Skeletal muscle tissue (tissue), 4 donors: Measurements from ENCODE around the gene CEBPA. TPM values are rescaled to one million over a fixed set of nuclear protein-coding genes. Genes with fewer than 3 reads are reported as not detected.

ENCODE experiments used
- H3K27ac ChIP-seq: one replicate; pipeline ENCODE4 v1.7.0; 2013; ENCODE audit warnings: mild to moderate bottlenecking, low read depth, low read length, inconsistent platforms
- H3K27me3 ChIP-seq, 3 donors: one replicate each; pipeline ENCODE4 v1.7.0; 2013; ENCODE audit warnings: low read length in 3 of 3; ENCODE audit not compliant: control insufficient read depth in 3 of 3, insufficient read depth in 3 of 3
- H3K36me3 ChIP-seq, 3 donors: one replicate each; pipeline ENCODE4 v1.7.0; 2013; ENCODE audit warnings: low read length in 3 of 3; ENCODE audit not compliant: control insufficient read depth in 3 of 3, insufficient read depth in 3 of 3
- H3K4me1 ChIP-seq, 3 donors: one replicate each; pipeline ENCODE4 v1.7.0; 2013; ENCODE audit warnings: low read length in 3 of 3, mild to moderate bottlenecking in 3 of 3; ENCODE audit not compliant: control insufficient read depth in 3 of 3, insufficient read depth in 3 of 3
- H3K4me3 ChIP-seq, 3 donors: one replicate each; pipeline ENCODE4 v1.7.0; 2013; ENCODE audit warnings: low read length in 3 of 3
- H3K9ac ChIP-seq, 3 donors: one replicate each; pipeline ENCODE4 v1.7.0; 2013; ENCODE audit warnings: low read length in 3 of 3, mild to moderate bottlenecking in 3 of 3, moderate library complexity in 2 of 3, low read depth in 1 of 3
- H3K9me3 ChIP-seq, 3 donors: one replicate each; pipeline ENCODE4 v1.7.0; 2013; ENCODE audit warnings: low read length in 3 of 3; ENCODE audit not compliant: control insufficient read depth in 3 of 3
- total RNA-seq: library from RNA; depleted of rRNA; stranded (reverse); fragments of >200 nt; gene quantifications from one replicate; pipeline ENCODE4 v1.2.3, GENCODE V29; 2014
- donor health status: Osteomylitis.

CEBPA gene
- total RNA-seq, 1 donor from 2014 or later, result 17.2 TPM

GRCh38 chr19:33311326-33311682 lies 9.0 kb upstream of the CEBPA start:
- no peaks in the 10 kb centered on the region for H3K27me3 ChIP-seq
- H3K9ac ChIP-seq, result peak overlapping the region in 1 of 3 donors; percentile 51
- peaks cover 11 to 20% (median 12%) of the 10 kb centered on the region in 3 donors for H3K4me1 ChIP-seq
- no peaks in the 10 kb centered on the region for H3K9me3 ChIP-seq
- no peaks in the 10 kb centered on the region for H3K36me3 ChIP-seq
- no peak overlapping the region for H3K27ac ChIP-seq
- no peak overlapping the region for H3K4me3 ChIP-seq

GRCh38 chr19:33310606-33311325 lies 8.4 kb upstream of the CEBPA start:
- Histone ChIP-seq H3K4me1 (peaks cover 11 to 24% (median 15%) of the 10 kb centered on the region in 3 donors), H3K27ac (no peak overlapping the region), H3K36me3 (no peaks in the 10 kb centered on the region), H3K9me3 (no peaks in the 10 kb centered on the region), H3K27me3 (no peaks in the 10 kb centered on the region), H3K4me3 (peak overlapping the region; percentile 12 to 58 (median 51)), H3K9ac (peak overlapping the region in 2 of 3 donors; percentile 43 to 51)

- Histone ChIP-seq H3K9me3 (no peaks in the 10 kb centered on the region), H3K4me1 (peaks cover 11 to 30% (median 15%) of the 10 kb centered on the region in 3 donors), H3K4me3 (no peak overlapping the region), H3K9ac (no peak overlapping the region), H3K27ac (no peak overlapping the region), H3K27me3 (no peaks in the 10 kb centered on the region), H3K36me3 (no peaks in the 10 kb centered on the region)
Observed at GRCh38 chr19:33309826-33310225, 7.5 kb upstream of the CEBPA start.

- Histone ChIP-seq H3K27ac (no peak overlapping the region), H3K27me3 (no peaks in the 10 kb centered on the region), H3K4me1 (peaks cover 21 to 46% (median 28%) of the 10 kb centered on the region in 3 donors), H3K36me3 (no peaks in the 10 kb centered on the region), H3K9me3 (no peaks in the 10 kb centered on the region), H3K9ac (no peak overlapping the region), H3K4me3 (no peak overlapping the region)
Observed at GRCh38 chr19:33306853-33307792, 4.8 kb upstream of the CEBPA start.

GRCh38 chr19:33306191-33306590 lies 3.9 kb upstream of the CEBPA start:
- no peak overlapping the region for H3K27ac ChIP-seq
- H3K4me1 ChIP-seq, result peaks cover 22 to 46% (median 28%) of the 10 kb centered on the region in 3 donors
- H3K9me3 ChIP-seq, result peaks cover 0 to 2% (median 0%) of the 10 kb centered on the region in 3 donors
- H3K9ac ChIP-seq, result no peak overlapping the region
- no peaks in the 10 kb centered on the region for H3K36me3 ChIP-seq
- H3K27me3 ChIP-seq, result no peaks in the 10 kb centered on the region
- no peak overlapping the region for H3K4me3 ChIP-seq

- Histone ChIP-seq H3K9me3 (peaks cover 0 to 2% (median 0%) of the 10 kb centered on the region in 3 donors), H3K27ac (no peak overlapping the region), H3K27me3 (no peaks in the 10 kb centered on the region), H3K9ac (peak overlapping the region in 2 of 3 donors; percentile 86 to 87), H3K4me3 (peak overlapping the region in 2 of 3 donors; percentile 6 to 75), H3K36me3 (no peaks in the 10 kb centered on the region), H3K4me1 (peaks cover 19 to 50% (median 33%) of the 10 kb centered on the region in 3 donors)
Observed at GRCh38 chr19:33304760-33305647, 2.7 kb upstream of the CEBPA start.

GRCh38 chr19:33304371-33304759 lies 2.0 kb upstream of the CEBPA start:
- Histone ChIP-seq H3K4me3 (peak overlapping the region; percentile 65 to 76 (median 75)), H3K36me3 (no peaks in the 10 kb centered on the region), H3K4me1 (peaks cover 19 to 51% (median 34%) of the 10 kb centered on the region in 3 donors), H3K9ac (peak overlapping the region; percentile 84 to 87 (median 86)), H3K27ac (peak overlapping the region; percentile 86), H3K9me3 (peaks cover 0 to 2% (median 0%) of the 10 kb centered on the region in 3 donors), H3K27me3 (no peaks in the 10 kb centered on the region)

GRCh38 chr19:33303791-33304345 lies 1.5 kb upstream of the CEBPA start:
- no peaks in the 10 kb centered on the region for H3K36me3 ChIP-seq

More at GRCh38 chr19:33303791-33304345, 1.5 kb upstream of the CEBPA start:
- peak overlapping the region; percentile 84 to 87 (median 86) for H3K9ac ChIP-seq
- H3K9me3 ChIP-seq, result peaks cover 0 to 2% (median 0%) of the 10 kb centered on the region in 3 donors
- H3K27me3 ChIP-seq, result no peaks in the 10 kb centered on the region
- H3K4me1 ChIP-seq, result peaks cover 19 to 51% (median 34%) of the 10 kb centered on the region in 3 donors
- peak overlapping the region; percentile 65 to 76 (median 75) for H3K4me3 ChIP-seq
- peak overlapping the region; percentile 86 for H3K27ac ChIP-seq
